Smooth muscle cell (in vitro differentiated cells): ENCODE measurements around the gene ZNF365. TPM values are rescaled to one million over a fixed set of nuclear protein-coding genes. Genes with fewer than 3 reads are reported as not detected.

Experiments used
- DNase-seq: peaks from one replicate; lab custom pipeline; 2025; ENCODE audit not compliant: unreplicated experiment; lab: John Stamatoyannopoulos, UW
- H2AFZ ChIP-seq: fragments of 200-600 bp; sonication (generic); 2 replicates; pipeline ENCODE4 v1.6.0; 2016; ENCODE audit warnings: antibody characterized with exemption, low read depth, mild to moderate bottlenecking
- H3F3A ChIP-seq: fragments of 200-600 bp; sonication (generic); 2 replicates; pipeline ENCODE4 v1.6.0; 2017; ENCODE audit warnings: antibody characterized with exemption, low read depth
- H3K27ac ChIP-seq: fragments of 200-600 bp; sonication (generic); 2 replicates; pipeline ENCODE4 v1.5.1; 2016; ENCODE audit warnings: low read depth, mild to moderate bottlenecking
- H3K27me3 ChIP-seq: fragments of 200-600 bp; sonication (generic); 2 replicates; pipeline ENCODE4 v1.6.1; 2016; ENCODE audit warnings: low read depth, mild to moderate bottlenecking
- H3K36me3 ChIP-seq: fragments of 200-600 bp; sonication (generic); 2 replicates; pipeline ENCODE4 v1.5.1; 2016; ENCODE audit warnings: low read depth
- H3K4me1 ChIP-seq: fragments of 200-600 bp; sonication (generic); 2 replicates; pipeline ENCODE4 v1.5.1; 2016; ENCODE audit warnings: low read depth
- H3K4me2 ChIP-seq: fragments of 200-600 bp; sonication (generic); 2 replicates; pipeline ENCODE4 v1.6.0; 2016; ENCODE audit warnings: mild to moderate bottlenecking
- H3K4me3 ChIP-seq: fragments of 200-600 bp; sonication (generic); 2 replicates; pipeline ENCODE4 v1.5.1; 2016; ENCODE audit warnings: mild to moderate bottlenecking
- H3K79me2 ChIP-seq: fragments of 200-600 bp; sonication (generic); 2 replicates; pipeline ENCODE4 v1.6.0; 2016; ENCODE audit warnings: low read depth, mild to moderate bottlenecking
- H3K9ac ChIP-seq: fragments of 200-600 bp; sonication (generic); 2 replicates; pipeline ENCODE4 v1.6.0; 2016; ENCODE audit warnings: low read depth
- H3K9me3 ChIP-seq: fragments of 200-600 bp; sonication (generic); replicated peaks from 2 replicates; pipeline ENCODE4 v1.5.1; 2016; ENCODE audit warnings: low read depth
- H4K20me1 ChIP-seq: fragments of 200-600 bp; sonication (generic); 2 replicates; pipeline ENCODE4 v1.6.0; 2016; ENCODE audit warnings: low read depth
- CTCF ChIP-seq: fragments of 200-600 bp; sonication (generic); IDR thresholded peaks from 2 replicates; pipeline ENCODE4 v1.5.1; 2017; ENCODE audit warnings: borderline replicate concordance, mild to moderate bottlenecking, antibody characterized with exemption; ENCODE audit not compliant: insufficient read depth, poor library complexity, severe bottlenecking
- WGBS: methylation state at CpG from one replicate; pipeline ENCODE4 v1.1.7; 2016; ENCODE audit warnings: low lambda C conversion rate; 5-methylcytosine and 5-hydroxymethylcytosine counted together
- polyA plus RNA-seq: library from polyadenylated mRNA; unstranded; fragments of >200 nt; fragmentation: Nextera tagmentation; extraction: Ambion mirVana; gene quantifications from 2 replicates; pipeline ENCODE4 v1.2.1, GENCODE V29; 2016
- total RNA-seq: library from RNA; depleted of rRNA; stranded (reverse); fragments of >200 nt; gene quantifications from 2 replicates; pipeline ENCODE4 v1.2.3, GENCODE V29; 2014

ZNF365 gene
- total and polyA plus RNA-seq, 2 experiments from 2014 or later, result 2.0 to 3.7 TPM

- Histone ChIP-seq H2AFZ (no peak overlapping the region), H3K79me2 (no peaks in the 10 kb centered on the region), H3K4me2 (peak overlapping the region; percentile 55), H3K36me3 (no peaks in the 10 kb centered on the region), H3K4me1 (peaks cover 21% of the 10 kb centered on the region), H3K27me3 (no peaks in the 10 kb centered on the region), H4K20me1 (no peaks in the 10 kb centered on the region), H3K9ac (peak overlapping the region; percentile 86), H3F3A (peaks cover 11% of the 10 kb centered on the region), H3K27ac (peak overlapping the region; percentile 98), H3K4me3 (no peak overlapping the region), H3K9me3 (no peaks in the 10 kb centered on the region)
- WGBS, result 21% methylated on average over 5 of the region's 5 CpGs
- no peak for TF ChIP-seq CTCF
- no peak for DNase-seq
Measured at GRCh38 chr10:62433181-62433692, 59.1 kb downstream of the ZNF365 start.

- peak overlapping the region; percentile 98 for H3K27ac ChIP-seq
- WGBS, result 89% methylated on average over 4 of the region's 4 CpGs
- H3K79me2 ChIP-seq, result no peaks in the 10 kb centered on the region
- H3K4me2 ChIP-seq, result peak overlapping the region; percentile 45
- H3K9ac ChIP-seq, result peak overlapping the region; percentile 72
- H4K20me1 ChIP-seq, result no peaks in the 10 kb centered on the region
- DNase-seq, result no peak
- peaks cover 21% of the 10 kb centered on the region for H3K4me1 ChIP-seq
- H3K36me3 ChIP-seq, result no peaks in the 10 kb centered on the region
- H3K9me3 ChIP-seq, result no peaks in the 10 kb centered on the region
- H3F3A ChIP-seq, result peaks cover 18% of the 10 kb centered on the region
- no peak for TF ChIP-seq CTCF
- no peak overlapping the region for H2AFZ ChIP-seq
- H3K27me3 ChIP-seq, result no peaks in the 10 kb centered on the region
- no peak overlapping the region for H3K4me3 ChIP-seq
Measured at GRCh38 chr10:62433901-62434300, 59.7 kb downstream of the ZNF365 start.

GRCh38 chr10:62437696-62438095 is 63.5 kb downstream of the ZNF365 start:
- H3K27ac ChIP-seq, result peak overlapping the region; percentile 58
- peaks cover 18% of the 10 kb centered on the region for H3F3A ChIP-seq
- H3K4me1 ChIP-seq, result peaks cover 21% of the 10 kb centered on the region
- H3K36me3 ChIP-seq, result no peaks in the 10 kb centered on the region
- H3K79me2 ChIP-seq, result no peaks in the 10 kb centered on the region
- under 1% methylated on average over 3 of the region's 3 CpGs for WGBS
- TF ChIP-seq CTCF, result peak; percentile 85
- no peak overlapping the region for H3K4me3 ChIP-seq
- H4K20me1 ChIP-seq, result no peaks in the 10 kb centered on the region
- no peak overlapping the region for H3K9ac ChIP-seq
- H2AFZ ChIP-seq, result peak overlapping the region; percentile 26
- no peaks in the 10 kb centered on the region for H3K9me3 ChIP-seq
- H3K4me2 ChIP-seq, result peak overlapping the region; percentile 30
- DNase-seq, result no peak
- no peaks in the 10 kb centered on the region for H3K27me3 ChIP-seq

GRCh38 chr10:62442006-62442405 is 67.8 kb downstream of the ZNF365 start:
- H2AFZ ChIP-seq, result no peak overlapping the region
- peak overlapping the region; percentile 45 for H3K27ac ChIP-seq
- no peak for TF ChIP-seq CTCF
- H3K9ac ChIP-seq, result no peak overlapping the region
- no peaks in the 10 kb centered on the region for H3K36me3 ChIP-seq
- no peak overlapping the region for H3K4me3 ChIP-seq
- 35% methylated on average over 3 of the region's 3 CpGs for WGBS
- H3F3A ChIP-seq, result peaks cover 8% of the 10 kb centered on the region
- H3K4me2 ChIP-seq, result peak overlapping the region; percentile 5
- peaks cover 8% of the 10 kb centered on the region for H3K4me1 ChIP-seq
- no peaks in the 10 kb centered on the region for H3K27me3 ChIP-seq
- no peaks in the 10 kb centered on the region for H3K79me2 ChIP-seq
- H3K9me3 ChIP-seq, result no peaks in the 10 kb centered on the region
- no peak for DNase-seq
- H4K20me1 ChIP-seq, result no peaks in the 10 kb centered on the region
